Spleen (tissue), 11 donors: ENCODE results near the gene SRGAP3. TPM values are rescaled to one million over a fixed set of nuclear protein-coding genes. Genes with fewer than 3 reads are reported as not detected.

Experiments used
- DNase-seq: peaks from one replicate; pipeline ENCODE4 v3.0.0-alpha.2; 2020
- H3K27ac ChIP-seq, 8 donors: fragments of 200-600 bp; sonication (generic) in 7 of 8; 1 replicate in 4 of 8; 2 replicates in 4 of 8; pipeline versions ENCODE4 v1.5.0 to v1.8.0; 2016 to 2021; ENCODE audit warnings: inconsistent platforms in 4 of 8, mild to moderate bottlenecking in 4 of 8, moderate library complexity in 1 of 8
- H3K27me3 ChIP-seq, 7 donors: fragments of 200-600 bp; sonication (generic) in 6 of 7; replicated peaks in 1 of 7; 1 replicate in 4 of 7; 2 replicates in 3 of 7; pipeline versions ENCODE4 v1.5.0 to v1.8.0; 2016 to 2021; ENCODE audit warnings: inconsistent platforms in 3 of 7, mild to moderate bottlenecking in 1 of 7
- H3K36me3 ChIP-seq, 6 donors: fragments of 200-600 bp; sonication (generic) in 5 of 6; 1 replicate in 4 of 6; 2 replicates in 2 of 6; pipeline versions ENCODE4 v1.5.0 to v1.8.0; 2016 to 2021; ENCODE audit warnings: inconsistent platforms in 2 of 6
- H3K4me1 ChIP-seq, 6 donors: fragments of 200-600 bp; sonication (generic) in 5 of 6; 1 replicate in 3 of 6; 2 replicates in 3 of 6; pipeline versions ENCODE4 v1.5.0 to v1.8.0; 2016 to 2021; ENCODE audit warnings: inconsistent platforms in 3 of 6
- H3K4me3 ChIP-seq, 8 donors: fragments of 200-600 bp; sonication (generic) in 7 of 8; 1 replicate in 4 of 8; 2 replicates in 4 of 8; pipeline versions ENCODE4 v1.5.0 to v1.8.0; 2016 to 2021; ENCODE audit warnings: inconsistent platforms in 4 of 8, mild to moderate bottlenecking in 4 of 8, moderate library complexity in 2 of 8
- H3K9me3 ChIP-seq, 8 donors: fragments of 200-600 bp; sonication (generic) in 7 of 8; 1 replicate in 4 of 8; 2 replicates in 4 of 8; pipeline versions ENCODE4 v1.5.0 to v1.8.0; 2016 to 2021; ENCODE audit warnings: inconsistent platforms in 4 of 8
- CTCF ChIP-seq, 11 experiments: fragments of 200-600 bp in 7 of 11; fragments of 450-650 bp in 4 of 11; sonication (generic) in 4 of 11; IDR thresholded peaks in 8 of 11; conservative IDR thresholded peaks in 3 of 11; 1 replicate in 7 of 11; 2 replicates in 4 of 11; pipeline versions ENCODE4 v1.4.0 to v1.8.0; 2016 to 2021; ENCODE audit warnings: antibody characterized with exemption in 11 of 11, inconsistent platforms in 4 of 11, mild to moderate bottlenecking in 1 of 11
- POLR2A ChIP-seq, 3 donors: fragments of 450-650 bp; IDR thresholded peaks; one replicate each; pipeline ENCODE4 v1.5.1; 2017; ENCODE audit warnings: antibody characterized with exemption in 3 of 3, mild to moderate bottlenecking in 1 of 3
- POLR2AphosphoS5 ChIP-seq, 3 donors: sonication (generic); formaldehyde crosslinking; IDR thresholded peaks; one replicate each; pipeline ENCODE4 v1.5.1; 2017; ENCODE audit warnings: antibody characterized with exemption in 3 of 3
- WGBS, 5 donors: extraction: QIAGEN DNeasy Blood & Tissue Kit in 3 of 5; methylation state at CpG; one replicate each; pipeline versions ENCODE4 v1.1.5 to v1.1.7; 2013 to 2018; 5-methylcytosine and 5-hydroxymethylcytosine counted together
- intact Hi-C: fragments of 100-400 bp; cut with DNase I; formaldehyde crosslinking; loops from one replicate; pipeline ENCODE4 v1.15.0; 2023; ENCODE audit warnings: low total_unique reads
- polyA plus RNA-seq, 3 donors: library from polyadenylated mRNA; stranded (reverse); fragments of 200-250 nt; gene quantifications; one replicate each; pipeline ENCODE4 v1.2.1, GENCODE V29; 2013
- total RNA-seq, 7 donors: library from RNA; depleted of rRNA in 3 of 7; stranded (reverse); fragments of >200 nt in 3 of 7; fragmentation: NEBNext Ultra II Directional in 4 of 7; extraction: Animal tissue kit (Norgen Biotek cat#: 25700) in 4 of 7; gene quantifications; one replicate each; pipeline versions ENCODE4 v1.1.0 to v1.2.1, GENCODE V29; 2016 to 2021
- donor health status: healthy with polysubstance abuse.
- donor health status: DM: no; HTN: no; CAD: no; lungs with moderate emphysema.
- donor health status: DM: no; HTN: no; CAD: no.
- donor health status: Bipolar disorder and iron deficiency.
- donor health status: healthy.
- donor health status: DM: no; HTN: no; CAD: no.
- donor health status: DM: yes; HTN: yes; CAD: no.

Gene SRGAP3
- total and polyA plus RNA-seq, 10 donors: 0.54 to 10.3 (median 6.4) TPM

GRCh38 chr3:9211155-9211950, 38.1 kb downstream of the SRGAP3 start:
- DNase-seq: no peak
- no peak for TF ChIP-seq POLR2A (IDR thresholded peaks at IDR 0.05)
- no peak for TF ChIP-seq POLR2AphosphoS5 (IDR thresholded peaks at IDR 0.05)
- TF ChIP-seq CTCF (IDR thresholded peaks at IDR 0.05 in 8 of 11, conservative IDR thresholded peaks at IDR 0.05 in 3 of 11): no peak
- Histone ChIP-seq H3K27me3 (no peaks in the 10 kb centered on the region), H3K4me1 (no peaks in the 10 kb centered on the region), H3K36me3 (no peaks in the 10 kb centered on the region), H3K9me3 (no peaks in the 10 kb centered on the region), H3K27ac (no peak overlapping the region), H3K4me3 (no peak overlapping the region)
- intact Hi-C loops: no loop called here
- 85 to 93% (median 88%) methylated on average over 2 of the region's 2 CpGs for WGBS, 5 donors

- 81 to 95% (median 85%) methylated on average over 3 of the region's 3 CpGs for WGBS, 5 donors
Measured at GRCh38 chr3:9209777-9210176, 39.7 kb downstream of the SRGAP3 start.

GRCh38 chr3:9208605-9209152, 40.8 kb downstream of the SRGAP3 start:
- no peaks in the 10 kb centered on the region for H3K9me3 ChIP-seq
- H3K27me3 ChIP-seq: no peaks in the 10 kb centered on the region
- no peak overlapping the region for H3K27ac ChIP-seq
- H3K36me3 ChIP-seq: no peaks in the 10 kb centered on the region
- no peak for DNase-seq
- H3K4me1 ChIP-seq: no peaks in the 10 kb centered on the region
- WGBS, 5 donors: 72 to 83% (median 74%) methylated on average over 2 of the region's 2 CpGs
- TF ChIP-seq CTCF (IDR thresholded peaks at IDR 0.05 in 8 of 11, conservative IDR thresholded peaks at IDR 0.05 in 3 of 11): no peak
- no peak for TF ChIP-seq POLR2AphosphoS5 (IDR thresholded peaks at IDR 0.05)
- TF ChIP-seq POLR2A (IDR thresholded peaks at IDR 0.05): no peak
- intact Hi-C loops: no loop called here
- no peak overlapping the region for H3K4me3 ChIP-seq

More at GRCh38 chr3:9209777-9210176, 39.7 kb downstream of the SRGAP3 start:
- DNase-seq: no peak
- no peaks in the 10 kb centered on the region for H3K36me3 ChIP-seq
- H3K4me1 ChIP-seq: no peaks in the 10 kb centered on the region
- no peak overlapping the region for H3K4me3 ChIP-seq
- no peak for TF ChIP-seq CTCF (IDR thresholded peaks at IDR 0.05 in 8 of 11, conservative IDR thresholded peaks at IDR 0.05 in 3 of 11)
- TF ChIP-seq POLR2A (IDR thresholded peaks at IDR 0.05): no peak
- no peak for TF ChIP-seq POLR2AphosphoS5 (IDR thresholded peaks at IDR 0.05)
- no peaks in the 10 kb centered on the region for H3K27me3 ChIP-seq
- H3K9me3 ChIP-seq: no peaks in the 10 kb centered on the region
- H3K27ac ChIP-seq: no peak overlapping the region
- intact Hi-C loops: no loop called here

- Histone ChIP-seq H3K4me1 (no peaks in the 10 kb centered on the region), H3K27ac (no peak overlapping the region), H3K27me3 (no peaks in the 10 kb centered on the region), H3K9me3 (no peaks in the 10 kb centered on the region), H3K36me3 (no peaks in the 10 kb centered on the region), H3K4me3 (no peak overlapping the region)
- intact Hi-C loops: no loop called here
- no peak for TF ChIP-seq POLR2A (IDR thresholded peaks at IDR 0.05)
- TF ChIP-seq CTCF (IDR thresholded peaks at IDR 0.05 in 8 of 11, conservative IDR thresholded peaks at IDR 0.05 in 3 of 11): no peak
- TF ChIP-seq POLR2AphosphoS5 (IDR thresholded peaks at IDR 0.05): no peak
- 72 to 84% (median 76%) methylated on average over 7 of the region's 7 CpGs for WGBS, 5 donors
- no peak for DNase-seq
Measured at GRCh38 chr3:9207116-9207763, 42.2 kb downstream of the SRGAP3 start.
